GM18511 (cell line): ENCODE measurements around the gene NHS.

Source experiments
- ATAC-seq: cut with Tn5 transposase; IDR thresholded peaks from one replicate; pipeline ENCODE4 v1.9.1; 2021; ENCODE audit warnings: mild to moderate bottlenecking, moderate library complexity; ENCODE audit not compliant: unreplicated experiment

The NHS gene

GRCh38 chrX:17403972-17404371 is 29.0 kb downstream of the NHS start:
- ATAC-seq = no peak

DNA sequence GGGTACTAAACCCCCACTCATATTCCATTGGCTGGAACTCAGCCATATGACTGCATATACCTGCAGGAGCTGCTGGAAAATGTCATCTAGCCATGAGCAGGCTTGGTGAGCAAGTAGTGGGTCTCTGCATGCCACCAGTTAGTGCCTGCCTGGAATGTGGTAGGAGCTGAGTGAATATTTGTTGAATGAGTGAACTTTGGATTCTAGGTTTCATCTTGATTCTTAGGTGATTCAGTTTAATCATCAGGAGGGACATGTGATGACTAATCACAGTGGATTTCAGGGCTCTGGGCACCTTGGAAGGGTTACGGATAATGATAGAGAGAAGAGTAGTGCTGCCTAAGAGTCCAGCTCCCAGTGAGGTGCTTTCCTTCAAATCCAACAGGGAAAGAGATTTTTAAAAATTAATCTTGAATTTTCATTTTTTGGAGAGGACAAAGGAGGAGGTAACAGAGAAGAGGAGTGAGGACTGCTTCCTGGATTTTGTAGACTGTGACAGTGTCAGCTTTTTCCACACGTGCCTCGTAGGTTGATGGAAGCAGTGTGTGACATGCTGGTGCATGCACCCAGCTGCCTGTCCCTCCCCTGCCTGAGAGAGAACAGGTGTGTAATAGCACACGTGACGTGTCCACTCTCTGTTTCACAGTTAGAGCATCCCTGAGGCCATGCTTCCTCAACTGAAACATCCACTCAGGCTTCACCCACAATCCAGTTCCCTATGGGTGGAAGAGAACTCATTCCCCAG is 30.4 kb downstream of the NHS start:
- ATAC-seq = no peak

- ATAC-seq = no peak
These were observed 34.7 kb downstream of the NHS start for GRCh38 chrX:17409566-17410290.

DNA sequence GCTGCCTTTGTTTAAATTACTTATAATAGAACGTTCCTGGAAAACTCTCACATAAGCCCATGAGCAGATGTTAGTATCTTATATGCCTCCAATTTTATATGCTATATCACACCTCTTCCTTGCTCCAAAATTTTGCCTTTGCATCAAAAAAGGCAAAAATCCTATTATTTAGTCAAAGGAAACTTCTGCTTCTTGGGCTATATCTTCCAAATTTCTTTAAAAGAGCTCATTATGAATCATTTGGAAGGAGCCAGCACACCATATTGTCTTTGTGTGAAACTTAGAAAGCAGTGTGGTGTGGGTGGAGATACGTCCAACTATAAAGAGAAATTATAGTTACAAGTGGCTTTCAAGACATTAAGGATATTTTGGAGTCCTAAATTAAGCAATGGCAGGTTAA is 35.7 kb downstream of the NHS start:
- ATAC-seq = no peak

DNA sequence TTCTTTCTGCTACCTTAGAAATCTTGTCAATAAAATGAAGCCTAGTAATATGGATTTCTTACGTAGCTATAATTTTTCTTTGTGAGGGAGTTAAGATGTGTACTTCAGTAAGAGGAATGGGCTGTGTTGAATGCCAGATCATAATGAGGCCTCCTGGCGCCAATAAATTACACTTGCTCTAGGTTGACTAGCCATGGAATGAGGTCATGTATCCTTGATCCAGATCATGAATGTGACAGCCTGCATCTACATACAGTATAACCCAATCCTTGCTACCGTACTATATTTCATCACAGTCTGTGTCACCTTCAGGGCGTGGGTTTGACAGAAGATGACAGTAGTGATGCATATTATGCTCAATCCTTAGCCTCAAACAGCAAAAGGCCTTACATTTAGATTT is 36.2 kb downstream of the NHS start:
- no peak for ATAC-seq

DNA sequence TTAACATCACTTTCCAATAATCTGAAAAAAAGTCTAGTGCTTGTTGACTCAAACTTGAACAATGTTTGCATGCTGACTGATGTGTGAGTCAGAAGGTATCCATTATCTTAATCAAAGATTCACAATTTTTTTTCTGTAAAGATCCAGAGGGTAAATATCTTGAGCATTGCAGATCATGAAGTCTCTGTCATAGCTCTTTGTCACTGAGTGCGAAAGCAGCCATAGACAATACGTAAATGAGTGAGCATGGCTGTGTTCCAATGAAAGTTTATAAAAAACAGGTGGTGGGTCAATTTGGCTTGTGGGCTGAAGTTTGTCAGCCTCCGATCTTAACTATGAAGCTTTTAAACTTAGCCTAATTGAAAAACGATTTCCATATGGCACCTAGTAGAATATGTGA is 37.7 kb downstream of the NHS start:
- ATAC-seq = no peak

DNA sequence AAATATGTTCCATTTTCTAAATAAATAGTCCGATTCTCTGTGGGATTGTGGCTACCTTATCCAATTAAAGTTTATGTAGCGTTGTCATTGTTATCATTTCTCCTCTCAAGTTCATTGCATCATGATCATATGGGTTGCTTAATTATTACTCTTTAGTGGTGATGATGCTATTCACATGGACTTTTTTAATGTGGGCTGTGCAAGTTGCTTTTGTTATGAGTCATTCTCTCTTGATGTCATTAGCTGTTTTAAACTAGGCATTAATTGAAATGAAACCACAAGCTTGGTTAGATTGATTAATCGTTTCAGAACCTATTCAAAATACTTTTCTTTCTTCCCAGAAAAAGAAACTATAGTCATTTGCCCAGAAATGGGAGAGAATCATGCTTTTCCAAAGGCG is 38.2 kb downstream of the NHS start:
- no peak for ATAC-seq

DNA sequence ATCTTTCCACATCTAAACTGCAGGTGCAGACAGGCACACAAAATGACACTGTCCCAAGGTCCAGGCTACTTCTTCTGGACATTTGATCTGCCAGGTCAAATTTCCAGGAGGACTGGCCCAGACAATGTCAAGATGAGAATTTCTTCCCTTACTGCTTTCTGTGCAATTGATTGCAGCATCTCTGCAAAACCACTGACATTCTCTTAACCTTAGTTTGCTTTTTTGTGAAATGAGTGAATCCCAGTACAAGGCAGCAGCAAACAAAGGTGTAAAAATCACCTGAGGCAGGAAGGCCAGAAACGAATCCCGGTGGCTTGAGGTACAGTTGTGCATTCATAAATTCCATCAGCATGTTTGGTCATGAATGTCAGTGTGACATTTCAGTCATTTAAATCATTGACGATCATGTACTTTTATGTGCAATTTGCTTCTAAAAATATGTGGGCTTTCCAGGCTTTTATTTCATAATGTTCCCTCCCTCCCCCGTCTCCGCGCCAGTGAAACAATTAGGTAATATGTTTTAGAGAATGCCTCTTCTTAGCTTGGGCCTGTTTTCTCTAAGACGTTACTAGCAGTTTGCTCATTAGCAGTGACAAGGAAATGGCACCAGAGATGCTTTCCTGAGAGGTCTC is 39.1 kb downstream of the NHS start:
- ATAC-seq = no peak

GRCh38 chrX:17414839-17415238 is 39.8 kb downstream of the NHS start:
- no peak for ATAC-seq

- no peak for ATAC-seq
These were observed 40.3 kb downstream of the NHS start for GRCh38 chrX:17415242-17415810.

DNA sequence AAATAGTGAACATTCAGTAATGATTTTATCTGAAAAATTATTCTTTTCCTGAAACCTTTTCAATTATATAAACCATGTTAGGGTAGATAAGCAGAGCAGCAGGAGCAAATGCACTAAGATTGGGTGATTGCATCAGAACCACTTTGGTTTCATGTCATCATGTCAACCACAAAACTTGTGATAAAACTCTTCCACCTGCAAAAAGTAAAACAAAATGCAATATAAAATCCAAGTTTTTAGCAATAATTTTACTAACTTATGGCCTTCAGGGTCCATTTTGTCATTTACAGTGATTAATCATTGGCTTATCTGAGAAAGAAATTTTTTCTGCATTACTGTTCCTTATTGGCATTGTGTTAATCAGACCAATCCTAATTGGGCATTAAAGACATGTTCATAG is 42.4 kb downstream of the NHS start:
- no peak for ATAC-seq

DNA sequence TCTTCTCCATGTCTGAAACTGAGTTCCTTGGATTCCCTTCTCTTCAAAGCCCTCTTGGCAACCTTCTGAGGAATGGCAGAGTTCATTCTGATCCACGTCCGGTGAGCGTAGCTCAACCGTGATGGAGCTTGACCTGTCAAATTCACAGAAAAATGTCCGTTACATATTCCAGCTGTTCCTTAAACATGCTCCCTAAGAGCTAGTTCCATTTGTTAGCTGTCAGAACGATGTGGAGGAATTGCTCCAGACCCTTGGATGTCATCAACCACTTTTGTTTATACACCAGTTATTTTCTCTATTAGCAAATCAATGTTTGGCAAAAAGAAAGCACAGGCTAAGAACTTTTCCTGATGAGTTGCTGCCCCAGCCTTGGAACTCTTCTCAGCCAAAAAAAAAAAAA is 50.1 kb downstream of the NHS start:
- ATAC-seq = no peak

DNA sequence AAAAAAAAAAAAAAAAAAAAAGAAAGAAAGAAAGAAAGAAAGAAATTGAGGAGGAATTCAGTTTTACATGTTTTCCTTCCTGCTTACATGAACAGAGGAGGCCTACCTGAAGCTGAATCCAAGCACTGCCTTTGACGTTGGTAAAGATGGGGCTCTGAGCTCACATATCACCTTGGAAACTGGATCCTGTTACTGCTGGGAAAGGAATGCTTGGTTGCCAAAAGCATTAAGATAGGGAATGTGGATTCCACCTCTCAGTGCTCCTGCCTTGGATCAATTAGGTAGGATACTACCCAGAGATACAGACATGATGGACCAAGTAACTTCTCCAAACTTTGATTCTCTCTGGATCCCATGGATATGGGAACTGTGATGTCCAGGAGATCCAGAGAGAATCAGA is 50.6 kb downstream of the NHS start:
- no peak for ATAC-seq

GRCh38 chrX:17431171-17431570 is 56.2 kb downstream of the NHS start:
- ATAC-seq = no peak

GRCh38 chrX:17432158-17432557 is 57.2 kb downstream of the NHS start:
- no peak for ATAC-seq

DNA sequence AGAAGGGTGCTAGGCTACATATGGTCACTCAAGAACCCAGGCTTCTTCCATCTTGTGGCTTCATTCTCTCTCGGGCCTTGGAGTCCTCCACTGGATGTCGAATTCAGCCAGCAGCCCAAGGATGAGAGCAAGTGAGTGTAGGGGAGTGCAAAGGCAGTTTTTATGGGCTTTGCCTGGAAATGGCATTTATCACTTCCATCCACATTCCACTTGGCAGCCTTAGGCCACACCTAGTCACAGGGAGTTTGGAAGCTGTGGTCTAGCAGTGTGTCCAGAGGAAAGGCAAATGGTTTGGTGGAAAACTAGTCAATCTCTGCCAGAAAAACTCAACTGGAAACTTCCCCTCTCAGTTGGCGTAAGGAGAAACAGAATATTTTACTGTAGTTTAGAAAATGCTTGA is 59.0 kb downstream of the NHS start:
- ATAC-seq = no peak

DNA sequence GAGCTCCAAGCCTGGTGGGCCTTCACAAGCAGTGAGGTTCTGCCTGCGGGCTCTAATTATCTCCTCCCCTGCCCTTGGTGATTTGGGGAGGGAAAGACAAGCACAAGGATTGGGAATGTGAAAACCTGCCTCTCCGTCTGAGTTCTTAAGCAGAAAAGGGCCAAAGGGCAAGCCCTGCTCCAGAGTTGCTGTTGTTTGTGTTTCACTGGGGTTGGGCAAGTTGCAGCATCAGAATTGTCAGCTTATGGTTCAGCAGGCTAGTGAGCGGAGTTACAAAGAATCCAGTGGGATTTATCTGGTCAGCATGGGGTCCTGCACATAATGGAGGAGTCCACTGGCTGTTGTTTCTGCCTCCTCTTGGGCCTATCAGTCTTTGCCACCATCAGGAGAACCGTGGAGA is 60.5 kb downstream of the NHS start:
- no peak for ATAC-seq

- no peak for ATAC-seq
These were observed 63.2 kb downstream of the NHS start for GRCh38 chrX:17438221-17438620.

DNA sequence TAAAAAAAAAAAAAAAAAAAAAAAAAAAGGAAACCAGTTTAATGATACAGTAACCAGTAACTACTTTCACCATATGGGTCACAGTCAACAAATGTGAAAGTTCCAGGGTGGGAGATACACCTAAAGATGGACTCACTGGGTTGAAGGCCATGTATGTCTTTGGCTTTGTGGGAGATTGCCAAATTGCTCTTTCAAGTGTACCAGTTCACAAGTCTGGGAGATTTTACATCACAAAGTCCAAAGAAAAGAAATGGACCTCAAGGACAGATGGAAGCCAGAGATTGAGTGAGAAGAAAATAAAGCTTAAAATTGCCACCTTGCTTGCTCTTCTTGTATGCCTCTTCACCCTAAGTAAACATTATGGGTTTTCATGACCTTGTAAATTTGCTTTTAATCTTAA is 65.3 kb downstream of the NHS start:
- no peak for ATAC-seq

- ATAC-seq = no peak
These were observed 65.8 kb downstream of the NHS start for GRCh38 chrX:17440836-17441235.

GRCh38 chrX:17441965-17442364 is 67.0 kb downstream of the NHS start:
- no peak for ATAC-seq

- ATAC-seq = no peak
These were observed 67.9 kb downstream of the NHS start for GRCh38 chrX:17442898-17443297.
